Measurements from ENCODE around the gene PTPRCAP. TPM values are rescaled to one million over a fixed set of nuclear protein-coding genes. Genes with fewer than 3 reads are reported as not detected.

Gene PTPRCAP
- polyA plus RNA-seq, 1 of the 3 experiments (the other 2 are of a cell fraction), result 1.4 TPM

GRCh38 chr11:67406969-67407687 is 30.4 kb downstream of the PTPRCAP start:
- CTCF ChIA-PET, result interaction anchor here (0.9 to 1.6 kb wide), 3 partner anchors 14 to 99 kb away, joined by 3 to 4 read pairs (median 3); no protein-coding TSS in a partner anchor
- POLR2A ChIA-PET, result no interaction called here
- 63% methylated on average over 8 of the region's 12 CpGs for WGBS (ENCODE audit: low lambda C conversion rate)

More at GRCh38 chr11:67406969-67407687, 30.4 kb downstream of the PTPRCAP start:
- TF ChIP-seq TAF1 (IDR thresholded peaks at IDR 0.05; ENCODE audit: borderline replicate concordance, low read depth, low read length) (no peak), MAX (IDR thresholded peaks at IDR 0.05; ENCODE audit: low read depth) (no peak), FOXM1 (IDR thresholded peaks at IDR 0.05; ENCODE audit: low read depth) (no peak), FOSL2 (IDR thresholded peaks at IDR 0.05; ENCODE audit: borderline replicate concordance, low read depth) (no peak), SMC3 (IDR thresholded peaks at IDR 0.05; ENCODE audit: low read depth, low read length) (no peak), SIN3A (IDR thresholded peaks at IDR 0.05; ENCODE audit: borderline replicate concordance, low read depth, low read length) (no peak), FOXJ3 (CRISPR knock-in tag; IDR thresholded peaks at IDR 0.05) (no peak)
- TF ChIP-seq, protein P1, sequence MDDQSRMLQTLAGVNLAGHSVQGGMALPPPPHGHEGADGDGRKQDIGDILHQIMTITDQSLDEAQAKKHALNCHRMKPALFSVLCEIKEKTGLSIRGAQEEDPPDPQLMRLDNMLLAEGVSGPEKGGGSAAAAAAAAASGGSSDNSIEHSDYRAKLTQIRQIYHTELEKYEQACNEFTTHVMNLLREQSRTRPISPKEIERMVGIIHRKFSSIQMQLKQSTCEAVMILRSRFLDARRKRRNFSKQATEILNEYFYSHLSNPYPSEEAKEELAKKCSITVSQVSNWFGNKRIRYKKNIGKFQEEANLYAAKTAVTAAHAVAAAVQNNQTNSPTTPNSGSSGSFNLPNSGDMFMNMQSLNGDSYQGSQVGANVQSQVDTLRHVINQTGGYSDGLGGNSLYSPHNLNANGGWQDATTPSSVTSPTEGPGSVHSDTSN (IDR thresholded peaks at IDR 0.05), result no peak
- TF ChIP-seq, protein P2, sequence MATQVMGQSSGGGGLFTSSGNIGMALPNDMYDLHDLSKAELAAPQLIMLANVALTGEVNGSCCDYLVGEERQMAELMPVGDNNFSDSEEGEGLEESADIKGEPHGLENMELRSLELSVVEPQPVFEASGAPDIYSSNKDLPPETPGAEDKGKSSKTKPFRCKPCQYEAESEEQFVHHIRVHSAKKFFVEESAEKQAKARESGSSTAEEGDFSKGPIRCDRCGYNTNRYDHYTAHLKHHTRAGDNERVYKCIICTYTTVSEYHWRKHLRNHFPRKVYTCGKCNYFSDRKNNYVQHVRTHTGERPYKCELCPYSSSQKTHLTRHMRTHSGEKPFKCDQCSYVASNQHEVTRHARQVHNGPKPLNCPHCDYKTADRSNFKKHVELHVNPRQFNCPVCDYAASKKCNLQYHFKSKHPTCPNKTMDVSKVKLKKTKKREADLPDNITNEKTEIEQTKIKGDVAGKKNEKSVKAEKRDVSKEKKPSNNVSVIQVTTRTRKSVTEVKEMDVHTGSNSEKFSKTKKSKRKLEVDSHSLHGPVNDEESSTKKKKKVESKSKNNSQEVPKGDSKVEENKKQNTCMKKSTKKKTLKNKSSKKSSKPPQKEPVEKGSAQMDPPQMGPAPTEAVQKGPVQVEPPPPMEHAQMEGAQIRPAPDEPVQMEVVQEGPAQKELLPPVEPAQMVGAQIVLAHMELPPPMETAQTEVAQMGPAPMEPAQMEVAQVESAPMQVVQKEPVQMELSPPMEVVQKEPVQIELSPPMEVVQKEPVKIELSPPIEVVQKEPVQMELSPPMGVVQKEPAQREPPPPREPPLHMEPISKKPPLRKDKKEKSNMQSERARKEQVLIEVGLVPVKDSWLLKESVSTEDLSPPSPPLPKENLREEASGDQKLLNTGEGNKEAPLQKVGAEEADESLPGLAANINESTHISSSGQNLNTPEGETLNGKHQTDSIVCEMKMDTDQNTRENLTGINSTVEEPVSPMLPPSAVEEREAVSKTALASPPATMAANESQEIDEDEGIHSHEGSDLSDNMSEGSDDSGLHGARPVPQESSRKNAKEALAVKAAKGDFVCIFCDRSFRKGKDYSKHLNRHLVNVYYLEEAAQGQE (IDR thresholded peaks at IDR 0.05; ENCODE audit: low read depth, low read length), result no peak
- TF ChIP-seq, protein P3, sequence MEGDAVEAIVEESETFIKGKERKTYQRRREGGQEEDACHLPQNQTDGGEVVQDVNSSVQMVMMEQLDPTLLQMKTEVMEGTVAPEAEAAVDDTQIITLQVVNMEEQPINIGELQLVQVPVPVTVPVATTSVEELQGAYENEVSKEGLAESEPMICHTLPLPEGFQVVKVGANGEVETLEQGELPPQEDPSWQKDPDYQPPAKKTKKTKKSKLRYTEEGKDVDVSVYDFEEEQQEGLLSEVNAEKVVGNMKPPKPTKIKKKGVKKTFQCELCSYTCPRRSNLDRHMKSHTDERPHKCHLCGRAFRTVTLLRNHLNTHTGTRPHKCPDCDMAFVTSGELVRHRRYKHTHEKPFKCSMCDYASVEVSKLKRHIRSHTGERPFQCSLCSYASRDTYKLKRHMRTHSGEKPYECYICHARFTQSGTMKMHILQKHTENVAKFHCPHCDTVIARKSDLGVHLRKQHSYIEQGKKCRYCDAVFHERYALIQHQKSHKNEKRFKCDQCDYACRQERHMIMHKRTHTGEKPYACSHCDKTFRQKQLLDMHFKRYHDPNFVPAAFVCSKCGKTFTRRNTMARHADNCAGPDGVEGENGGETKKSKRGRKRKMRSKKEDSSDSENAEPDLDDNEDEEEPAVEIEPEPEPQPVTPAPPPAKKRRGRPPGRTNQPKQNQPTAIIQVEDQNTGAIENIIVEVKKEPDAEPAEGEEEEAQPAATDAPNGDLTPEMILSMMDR (IDR thresholded peaks at IDR 0.05), result no peak
- TF ChIP-seq, protein P4, sequence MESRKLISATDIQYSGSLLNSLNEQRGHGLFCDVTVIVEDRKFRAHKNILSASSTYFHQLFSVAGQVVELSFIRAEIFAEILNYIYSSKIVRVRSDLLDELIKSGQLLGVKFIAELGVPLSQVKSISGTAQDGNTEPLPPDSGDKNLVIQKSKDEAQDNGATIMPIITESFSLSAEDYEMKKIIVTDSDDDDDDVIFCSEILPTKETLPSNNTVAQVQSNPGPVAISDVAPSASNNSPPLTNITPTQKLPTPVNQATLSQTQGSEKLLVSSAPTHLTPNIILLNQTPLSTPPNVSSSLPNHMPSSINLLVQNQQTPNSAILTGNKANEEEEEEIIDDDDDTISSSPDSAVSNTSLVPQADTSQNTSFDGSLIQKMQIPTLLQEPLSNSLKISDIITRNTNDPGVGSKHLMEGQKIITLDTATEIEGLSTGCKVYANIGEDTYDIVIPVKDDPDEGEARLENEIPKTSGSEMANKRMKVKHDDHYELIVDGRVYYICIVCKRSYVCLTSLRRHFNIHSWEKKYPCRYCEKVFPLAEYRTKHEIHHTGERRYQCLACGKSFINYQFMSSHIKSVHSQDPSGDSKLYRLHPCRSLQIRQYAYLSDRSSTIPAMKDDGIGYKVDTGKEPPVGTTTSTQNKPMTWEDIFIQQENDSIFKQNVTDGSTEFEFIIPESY (IDR thresholded peaks at IDR 0.05; ENCODE audit: borderline replicate concordance, low read depth), result no peak
- TF ChIP-seq, protein P5, sequence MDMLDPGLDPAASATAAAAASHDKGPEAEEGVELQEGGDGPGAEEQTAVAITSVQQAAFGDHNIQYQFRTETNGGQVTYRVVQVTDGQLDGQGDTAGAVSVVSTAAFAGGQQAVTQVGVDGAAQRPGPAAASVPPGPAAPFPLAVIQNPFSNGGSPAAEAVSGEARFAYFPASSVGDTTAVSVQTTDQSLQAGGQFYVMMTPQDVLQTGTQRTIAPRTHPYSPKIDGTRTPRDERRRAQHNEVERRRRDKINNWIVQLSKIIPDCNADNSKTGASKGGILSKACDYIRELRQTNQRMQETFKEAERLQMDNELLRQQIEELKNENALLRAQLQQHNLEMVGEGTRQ (IDR thresholded peaks at IDR 0.05; ENCODE audit: borderline replicate concordance, low read depth, low read length), result no peak
- no peaks in the 10 kb centered on the region for H3K27me3 ChIP-seq (ENCODE audit: insufficient read depth)
- H3K36me3 ChIP-seq (replicated peaks in 1 of 2; ENCODE audit: control insufficient read depth in 1 of 2, insufficient read depth in 2 of 2, low read length in 1 of 2), result no peaks in the 10 kb centered on the region
- H3F3A ChIP-seq (replicated peaks; ENCODE audit: insufficient read depth), result no peaks in the 10 kb centered on the region
- H2AFZ ChIP-seq (ENCODE audit: low read depth), result no peak overlapping the region
- peaks cover 1 to 2% of the 10 kb centered on the region in 2 experiments; a peak in 2 of 4 replicates for H3K4me1 ChIP-seq (ENCODE audit: control insufficient read depth in 1 of 2, insufficient read depth in 2 of 2, low read depth in 1 of 2, low read length in 1 of 2)
- H3K9me3 ChIP-seq, result no peaks in the 10 kb centered on the region
- no peak overlapping the region for H3K27ac ChIP-seq (ENCODE audit: low read depth in 2 of 2, low read length in 1 of 2)
- H3K4me2 ChIP-seq, result no peak overlapping the region
- DNase-seq, result peak; percentile 36
- no peak overlapping the region for H3K9ac ChIP-seq
- no peak overlapping the region for H3K4me3 ChIP-seq (ENCODE audit: low read depth in 2 of 2, low read length in 1 of 2)
- H3K79me2 ChIP-seq (ENCODE audit: insufficient read depth), result no peaks in the 10 kb centered on the region
- no peaks in the 10 kb centered on the region for H4K20me1 ChIP-seq (ENCODE audit: insufficient read depth)
- no peaks in the 10 kb centered on the region for H3K9me2 ChIP-seq
